Vagina (tissue), 2 donors: Measurements from ENCODE around the gene STK36.

Experiments used
- POLR2A ChIP-seq, 2 donors: fragments of 450-650 bp; IDR thresholded peaks; one replicate each; pipeline ENCODE4 v1.6.1; 2017; ENCODE audit warnings: antibody characterized with exemption in 2 of 2, mild to moderate bottlenecking in 2 of 2, moderate library complexity in 2 of 2
- POLR2AphosphoS5 ChIP-seq, 2 donors: sonication (generic); formaldehyde crosslinking; IDR thresholded peaks; one replicate each; pipeline ENCODE4 v1.9.0; 2017; ENCODE audit warnings: antibody characterized with exemption in 2 of 2, mild to moderate bottlenecking in 2 of 2, low read depth in 1 of 2; ENCODE audit not compliant: insufficient read depth in 1 of 2
- TF ChIP-seq, protein P1 (sequence below), 3 experiments: fragments of 450-650 bp in 2 of 3; fragments of 200-600 bp in 1 of 3; sonication (generic) in 1 of 3; IDR thresholded peaks; one replicate each; pipeline ENCODE4 v1.5.1; 2017 to 2019; ENCODE audit warnings: antibody characterized with exemption in 3 of 3, mild to moderate bottlenecking in 2 of 3, moderate library complexity in 2 of 3

DNA sequence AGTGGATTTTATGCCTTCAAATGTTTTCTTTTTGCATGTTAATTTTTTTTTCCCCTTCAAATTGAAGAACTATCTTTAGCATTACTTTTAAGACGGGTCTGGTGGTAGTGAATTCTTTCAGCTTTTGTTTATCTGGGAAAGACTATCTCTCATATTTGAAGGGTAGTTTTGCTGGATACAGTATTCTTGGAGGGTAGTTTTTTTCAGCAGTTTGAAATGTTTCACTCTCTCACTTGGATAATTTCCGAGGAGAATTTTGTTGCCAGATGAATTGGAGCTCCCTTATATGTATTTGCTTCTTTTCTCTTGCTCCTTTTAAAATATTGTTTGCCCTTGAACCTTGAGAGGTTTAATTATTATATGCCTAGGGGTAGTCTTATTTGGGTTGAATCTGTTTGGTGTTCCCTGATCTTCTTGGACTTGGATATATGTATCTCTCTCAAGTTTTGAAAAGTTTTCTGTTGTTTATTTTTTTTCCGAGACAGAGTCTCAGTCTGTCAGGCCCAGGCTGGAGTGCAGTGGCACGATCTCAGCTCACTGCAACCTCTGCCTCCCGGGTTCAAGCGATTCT, 54.2 kb downstream of the STK36 start:
- TF ChIP-seq, protein P1, sequence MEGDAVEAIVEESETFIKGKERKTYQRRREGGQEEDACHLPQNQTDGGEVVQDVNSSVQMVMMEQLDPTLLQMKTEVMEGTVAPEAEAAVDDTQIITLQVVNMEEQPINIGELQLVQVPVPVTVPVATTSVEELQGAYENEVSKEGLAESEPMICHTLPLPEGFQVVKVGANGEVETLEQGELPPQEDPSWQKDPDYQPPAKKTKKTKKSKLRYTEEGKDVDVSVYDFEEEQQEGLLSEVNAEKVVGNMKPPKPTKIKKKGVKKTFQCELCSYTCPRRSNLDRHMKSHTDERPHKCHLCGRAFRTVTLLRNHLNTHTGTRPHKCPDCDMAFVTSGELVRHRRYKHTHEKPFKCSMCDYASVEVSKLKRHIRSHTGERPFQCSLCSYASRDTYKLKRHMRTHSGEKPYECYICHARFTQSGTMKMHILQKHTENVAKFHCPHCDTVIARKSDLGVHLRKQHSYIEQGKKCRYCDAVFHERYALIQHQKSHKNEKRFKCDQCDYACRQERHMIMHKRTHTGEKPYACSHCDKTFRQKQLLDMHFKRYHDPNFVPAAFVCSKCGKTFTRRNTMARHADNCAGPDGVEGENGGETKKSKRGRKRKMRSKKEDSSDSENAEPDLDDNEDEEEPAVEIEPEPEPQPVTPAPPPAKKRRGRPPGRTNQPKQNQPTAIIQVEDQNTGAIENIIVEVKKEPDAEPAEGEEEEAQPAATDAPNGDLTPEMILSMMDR (IDR thresholded peaks at IDR 0.05): no peak
- TF ChIP-seq POLR2A (IDR thresholded peaks at IDR 0.05) (no peak), POLR2AphosphoS5 (IDR thresholded peaks at IDR 0.05; ENCODE audit: insufficient read depth in 1 of 2, low read depth in 1 of 2) (no peak)
